HL-60/S4 treated with phorbol 12-myristate 13-acetate at 8.2 ng/mL for 4 days and 3 days (cell line): ENCODE data around the gene IMPG2.

Experiments used
- in situ Hi-C: fragments of 300-500 bp; cut with MboI; formaldehyde crosslinking; loops from 2 replicates; pipeline ENCODE4 v1.15.0; 2022; ENCODE audit warnings: low sequenced_read_pairs

IMPG2 gene

DNA sequence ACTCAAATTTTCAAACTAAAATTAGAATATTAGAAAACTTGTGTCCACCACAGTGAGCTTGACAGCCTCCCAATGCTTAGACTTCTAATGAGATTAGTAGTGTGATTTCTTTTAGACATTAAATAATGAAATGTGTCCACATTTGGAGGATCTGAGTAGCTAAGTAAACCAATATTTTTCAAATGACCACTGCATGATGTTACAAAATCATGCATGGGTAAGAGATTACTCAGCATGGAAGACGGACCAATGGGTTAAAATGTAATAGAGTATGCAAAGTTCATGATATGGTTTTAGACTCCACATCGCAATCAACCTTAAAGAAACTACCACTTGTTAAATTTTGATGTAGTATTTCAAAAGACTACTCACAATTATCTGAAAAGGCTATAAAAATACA lies 130.6 kb downstream of the IMPG2 start:
- in situ Hi-C loops, result no loop called here

DNA sequence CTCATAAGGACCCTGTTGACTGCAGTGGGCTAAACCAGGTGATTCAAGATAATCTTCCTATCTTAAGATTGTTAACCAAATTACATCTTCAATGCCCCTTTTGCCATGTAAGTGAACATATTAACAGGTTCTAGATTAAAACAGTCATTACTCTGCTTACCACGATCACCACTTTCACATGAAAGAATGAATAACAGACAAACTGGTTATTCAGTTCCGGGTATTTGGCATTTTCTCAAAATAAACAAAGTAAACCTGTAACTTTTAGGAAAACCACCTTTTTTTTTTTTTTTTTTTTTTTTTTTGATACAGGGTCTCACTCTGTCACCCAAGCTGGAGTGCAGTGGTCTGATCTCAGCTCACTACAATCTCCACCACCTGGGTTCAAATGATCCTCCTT lies 131.2 kb downstream of the IMPG2 start:
- in situ Hi-C loops, result no loop called here

DNA sequence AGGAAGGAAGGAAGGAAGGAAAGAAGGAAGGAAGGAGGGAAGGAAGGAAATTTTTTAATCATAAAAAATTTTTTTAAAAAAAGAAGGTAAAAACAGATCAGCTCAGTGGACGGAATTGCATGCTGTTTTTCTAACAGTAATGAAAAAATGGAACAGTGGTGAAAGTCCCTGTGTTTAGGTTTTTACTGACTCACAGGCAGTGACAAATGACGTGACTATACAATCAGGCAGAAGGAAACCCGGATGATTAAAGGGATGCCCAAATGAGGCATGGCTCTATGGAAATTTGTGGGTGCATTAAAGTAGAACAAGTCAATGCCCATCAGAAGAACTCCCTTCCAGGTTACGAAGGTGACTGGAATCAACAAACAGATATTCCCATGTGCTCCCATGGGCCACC lies 135.0 kb downstream of the IMPG2 start:
- in situ Hi-C loops, result no loop called here

DNA sequence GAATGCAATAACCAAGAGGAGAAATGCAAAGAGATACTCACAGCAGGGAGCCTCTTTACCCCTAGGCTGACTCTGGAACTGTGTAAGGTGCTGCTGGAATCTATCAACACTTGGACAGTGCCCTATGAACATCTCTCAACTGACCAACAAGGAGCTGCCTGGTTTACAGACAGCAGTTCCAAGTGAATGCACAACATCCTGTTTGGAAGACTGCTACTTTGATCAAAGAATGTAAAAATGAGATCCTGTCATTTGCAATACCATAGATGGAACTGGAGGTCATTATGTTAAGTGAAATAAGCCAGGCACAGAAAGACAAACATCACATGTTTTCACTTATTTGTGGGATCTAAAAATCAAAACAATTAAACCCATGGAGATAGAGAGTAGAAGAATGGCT lies 136.3 kb downstream of the IMPG2 start:
- in situ Hi-C loops, result no loop called here

DNA sequence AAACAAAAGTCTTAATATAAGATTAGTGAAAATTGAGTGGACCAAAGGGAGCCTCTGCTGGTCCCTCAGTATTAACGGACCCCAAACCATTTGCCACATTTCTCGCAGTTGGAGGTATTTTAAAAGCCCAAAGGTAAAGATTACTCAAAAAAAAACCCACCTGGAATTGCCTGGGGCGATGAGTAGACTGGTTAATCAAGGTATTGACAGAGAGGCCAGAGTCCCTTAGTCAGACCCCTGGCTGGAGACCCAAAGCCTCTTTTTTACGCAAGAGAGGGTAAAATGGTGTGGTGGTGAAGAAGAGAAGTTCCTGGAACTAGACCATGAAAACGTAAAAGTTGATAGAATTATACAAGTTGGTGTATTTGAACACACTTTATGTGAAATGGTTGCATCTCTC lies 137.2 kb downstream of the IMPG2 start:
- in situ Hi-C loops, result no loop called here

DNA sequence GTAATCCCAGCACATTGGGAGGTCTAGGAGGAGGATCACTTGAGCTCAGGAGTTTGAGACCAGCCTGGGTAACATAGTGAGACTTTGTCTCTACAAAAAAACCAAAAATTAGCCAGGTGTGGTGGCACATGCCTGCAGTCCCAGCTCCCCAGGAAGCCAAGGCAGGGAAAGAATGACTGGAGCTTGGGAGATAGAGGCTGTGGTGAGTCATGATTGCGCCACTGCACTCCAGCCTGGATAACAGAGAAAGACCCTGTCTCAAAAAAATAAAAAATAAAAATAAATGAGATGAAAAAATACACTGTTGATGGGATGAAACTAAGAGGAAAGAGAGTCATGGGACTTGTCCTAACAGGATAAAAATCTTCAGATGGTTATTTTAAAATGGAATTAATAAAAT lies 137.6 kb downstream of the IMPG2 start:
- in situ Hi-C loops, result no loop called here

DNA sequence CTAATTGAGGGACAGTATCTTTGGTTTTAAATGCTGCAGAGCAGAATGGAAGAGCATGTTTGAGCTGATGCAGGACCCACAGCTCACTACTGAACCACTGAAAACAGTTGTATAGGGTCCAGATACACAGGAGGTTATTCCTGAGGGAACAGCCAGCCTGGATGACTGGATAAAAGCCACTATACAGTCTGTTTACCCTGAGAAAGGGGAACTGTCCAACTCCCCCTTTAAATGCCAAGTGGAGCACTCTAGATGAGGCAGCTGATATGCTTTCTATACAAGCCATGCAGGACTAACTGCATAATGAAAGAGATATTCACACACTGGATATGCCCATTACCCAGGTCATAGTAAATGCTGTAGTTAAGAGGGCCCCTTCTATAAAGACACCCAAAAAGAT lies 138.6 kb downstream of the IMPG2 start:
- in situ Hi-C loops, result no loop called here

DNA sequence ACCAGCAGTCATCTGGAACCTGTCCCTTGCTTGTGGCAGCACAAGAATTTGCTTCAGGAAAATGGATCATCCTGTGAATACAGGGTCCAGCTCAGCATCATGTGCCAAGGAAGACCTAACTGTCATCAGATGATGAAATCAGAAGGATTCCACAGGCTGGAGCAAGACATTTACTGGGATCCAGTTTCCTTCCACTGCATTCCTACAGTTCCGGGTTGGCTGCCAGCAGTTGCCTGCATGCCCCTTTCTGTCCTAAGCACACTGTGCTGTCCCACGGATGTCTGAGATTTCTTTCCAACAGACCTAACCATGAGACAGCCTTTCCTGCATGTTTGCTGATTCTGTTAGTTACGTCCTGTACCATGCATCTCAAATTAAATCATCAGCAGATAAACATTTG lies 140.7 kb downstream of the IMPG2 start:
- in situ Hi-C loops, result no loop called here

DNA sequence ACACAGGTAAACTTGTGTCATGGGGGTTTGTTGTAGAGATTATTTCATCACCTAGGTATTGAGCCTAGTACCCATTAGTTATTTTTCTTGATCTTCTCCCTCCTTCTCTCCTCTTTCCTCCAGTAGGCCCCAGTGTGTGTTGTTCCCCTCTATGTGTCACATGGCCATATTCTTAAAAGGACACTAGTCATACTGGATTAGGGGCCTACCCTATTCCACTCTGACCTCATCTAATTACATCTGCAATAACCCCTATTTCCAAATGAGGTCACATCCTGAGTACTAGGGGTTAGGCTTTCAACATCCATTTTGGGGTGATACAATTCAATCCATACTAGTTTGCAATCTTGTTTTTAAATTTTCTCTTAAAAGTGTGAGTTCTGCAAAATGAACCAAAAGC lies 142.8 kb downstream of the IMPG2 start:
- in situ Hi-C loops, result no loop called here
